ENCODE data around the gene TMA16.
"Not testable (repeated sequence)": the region's sequence is repeated elsewhere in the genome, so short reads cannot be mapped to it uniquely, and the experiment has no call there.

TMA16 gene

GRCh38 chr4:163523791-163524365, 29.4 kb downstream of the TMA16 start:
- no peak for DNase-seq

- DNase-seq, result no peak
Measured at GRCh38 chr4:163525982-163526381, 31.5 kb downstream of the TMA16 start.

GRCh38 chr4:163527172-163527571, 32.7 kb downstream of the TMA16 start:
- DNase-seq, result no peak

GRCh38 chr4:163528653-163529052, 34.2 kb downstream of the TMA16 start:
- DNase-seq, result no peak

GRCh38 chr4:163534056-163534455, 39.6 kb downstream of the TMA16 start:
- DNase-seq, result no peak

- no peak for DNase-seq
Measured at GRCh38 chr4:163535657-163536056, 41.2 kb downstream of the TMA16 start.

GRCh38 chr4:163536091-163536490, 41.6 kb downstream of the TMA16 start:
- no peak for DNase-seq

- DNase-seq, result no peak
Measured at GRCh38 chr4:163537114-163537513, 42.6 kb downstream of the TMA16 start.

GRCh38 chr4:163538820-163539219, 44.3 kb downstream of the TMA16 start:
- not testable (repeated sequence) for DNase-seq

- no peak for DNase-seq
Measured at GRCh38 chr4:163540448-163540847, 46.0 kb downstream of the TMA16 start.

GRCh38 chr4:163540977-163541376, 46.5 kb downstream of the TMA16 start:
- DNase-seq, result no peak

- DNase-seq, result no peak
Measured at GRCh38 chr4:163542275-163542674, 47.8 kb downstream of the TMA16 start.

GRCh38 chr4:163544407-163545038, 50.0 kb downstream of the TMA16 start:
- DNase-seq, result peak; percentile 37

- no peak for DNase-seq
Measured at GRCh38 chr4:163548481-163549243, 54.2 kb downstream of the TMA16 start.

GRCh38 chr4:163550869-163551267, 56.4 kb downstream of the TMA16 start:
- no peak for DNase-seq

- no peak for DNase-seq
Measured at GRCh38 chr4:163553146-163553545, 58.7 kb downstream of the TMA16 start.

- no peak for DNase-seq
Measured at GRCh38 chr4:163554870-163555465, 60.5 kb downstream of the TMA16 start.

GRCh38 chr4:163556177-163556576, 61.7 kb downstream of the TMA16 start:
- no peak for DNase-seq

GRCh38 chr4:163556650-163557391, 62.3 kb downstream of the TMA16 start:
- no peak for DNase-seq

GRCh38 chr4:163558539-163559044, 64.1 kb downstream of the TMA16 start:
- no peak for DNase-seq

GRCh38 chr4:163562496-163562895, 68.0 kb downstream of the TMA16 start:
- DNase-seq, result no peak

GRCh38 chr4:163563592-163563991, 69.1 kb downstream of the TMA16 start:
- no peak for DNase-seq

GRCh38 chr4:163564221-163564720, 69.8 kb downstream of the TMA16 start:
- no peak for DNase-seq

Measured in effector CD8-positive, alpha-beta T cell (primary cell).